Measurements from ENCODE around the gene TRPM2.
"Not testable (repeated sequence)": the region's sequence is repeated elsewhere in the genome, so short reads cannot be mapped to it uniquely, and the experiment has no call there.

The TRPM2 gene

DNA sequence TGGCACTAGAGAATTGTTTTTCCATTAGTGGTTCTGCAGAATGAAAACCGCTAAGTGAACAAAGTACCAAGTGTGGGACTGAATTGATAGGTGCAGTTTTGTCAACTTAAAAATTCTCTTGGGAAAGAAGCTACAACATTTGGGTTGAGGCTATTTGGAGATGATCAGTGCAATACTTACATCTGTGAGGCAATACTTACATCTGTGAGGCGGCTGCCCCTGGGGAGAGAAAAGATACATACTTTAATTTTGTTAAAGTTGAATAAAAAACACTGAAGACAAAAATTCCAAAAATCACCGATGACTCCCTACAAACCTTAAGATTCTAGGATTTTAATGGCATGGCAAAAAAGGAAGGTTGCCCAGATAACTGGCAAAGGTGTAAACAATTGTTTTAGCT, 16.0 kb upstream of the TRPM2 start:
- no peak overlapping the region for H3K27ac ChIP-seq
- no peak for TF ChIP-seq ZFX (IDR thresholded peaks at IDR 0.05)
- TF ChIP-seq, protein P1, sequence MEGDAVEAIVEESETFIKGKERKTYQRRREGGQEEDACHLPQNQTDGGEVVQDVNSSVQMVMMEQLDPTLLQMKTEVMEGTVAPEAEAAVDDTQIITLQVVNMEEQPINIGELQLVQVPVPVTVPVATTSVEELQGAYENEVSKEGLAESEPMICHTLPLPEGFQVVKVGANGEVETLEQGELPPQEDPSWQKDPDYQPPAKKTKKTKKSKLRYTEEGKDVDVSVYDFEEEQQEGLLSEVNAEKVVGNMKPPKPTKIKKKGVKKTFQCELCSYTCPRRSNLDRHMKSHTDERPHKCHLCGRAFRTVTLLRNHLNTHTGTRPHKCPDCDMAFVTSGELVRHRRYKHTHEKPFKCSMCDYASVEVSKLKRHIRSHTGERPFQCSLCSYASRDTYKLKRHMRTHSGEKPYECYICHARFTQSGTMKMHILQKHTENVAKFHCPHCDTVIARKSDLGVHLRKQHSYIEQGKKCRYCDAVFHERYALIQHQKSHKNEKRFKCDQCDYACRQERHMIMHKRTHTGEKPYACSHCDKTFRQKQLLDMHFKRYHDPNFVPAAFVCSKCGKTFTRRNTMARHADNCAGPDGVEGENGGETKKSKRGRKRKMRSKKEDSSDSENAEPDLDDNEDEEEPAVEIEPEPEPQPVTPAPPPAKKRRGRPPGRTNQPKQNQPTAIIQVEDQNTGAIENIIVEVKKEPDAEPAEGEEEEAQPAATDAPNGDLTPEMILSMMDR (conservative IDR thresholded peaks at IDR 0.05), result no peak

GRCh38 chr21:44337941-44338895, 15.2 kb upstream of the TRPM2 start:
- TF ChIP-seq ZFX (IDR thresholded peaks at IDR 0.05), result no peak
- TF ChIP-seq, protein P1 (conservative IDR thresholded peaks at IDR 0.05), result no peak; the same call in 1 of the 2 replicates
- peak overlapping the region; percentile 34 for H3K27ac ChIP-seq

DNA sequence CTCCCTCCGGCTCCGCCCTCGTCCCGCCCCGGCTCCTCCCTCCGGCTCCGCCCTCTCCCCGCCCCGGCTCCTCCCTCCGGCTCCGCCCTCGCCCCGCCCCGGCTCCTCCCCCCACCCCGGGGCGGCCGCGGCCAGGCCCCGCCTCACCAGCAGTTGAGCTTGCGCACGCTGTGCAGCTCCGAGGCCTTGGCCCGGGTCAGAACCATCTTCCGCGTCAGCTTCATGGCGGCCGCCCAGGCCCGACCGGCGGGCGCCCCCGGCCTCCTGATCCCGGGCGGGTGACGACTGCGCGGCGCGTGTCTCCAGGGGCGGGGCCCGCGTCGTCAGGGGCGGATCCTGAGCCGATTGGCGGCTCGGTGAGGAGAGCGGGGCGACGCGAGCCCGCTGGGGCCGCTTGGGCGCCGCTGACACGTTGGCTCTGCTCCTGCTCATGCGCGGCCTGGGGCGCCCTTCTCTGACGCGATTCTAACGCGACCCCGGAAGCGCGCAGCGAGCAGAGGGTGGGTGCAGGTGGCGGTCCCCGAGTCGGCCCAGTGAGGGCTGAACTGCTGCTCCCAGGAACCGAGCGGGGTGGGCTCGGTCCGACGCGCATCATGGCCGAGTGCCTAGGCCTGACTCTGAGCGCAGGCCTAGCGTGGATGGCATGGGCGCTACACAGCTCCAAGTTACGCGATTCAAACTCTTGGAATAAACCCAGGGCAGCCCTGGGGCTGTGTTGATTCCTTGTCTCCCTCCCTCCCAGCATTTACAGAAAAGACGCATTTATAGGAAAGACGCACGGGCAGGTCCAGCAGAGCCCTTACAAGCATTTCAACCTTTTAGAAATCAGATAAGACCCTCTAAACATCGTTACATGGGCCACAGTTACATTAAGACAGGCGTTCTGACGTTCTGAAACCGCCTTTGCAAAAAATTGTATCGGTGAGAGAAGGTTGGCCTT, 14.2 kb upstream of the TRPM2 start, which contains the start of gene CFAP410:
Gene CFAP410, minus strand, starts transcription at position 420 of the 940 bp plus-strand sequence. Its CDS starts 196 bp downstream, at position 224.
- peak; percentile 52; the same call in 1 of the 2 replicates for TF ChIP-seq ZFX (IDR thresholded peaks at IDR 0.05)
- TF ChIP-seq, protein P1 (conservative IDR thresholded peaks at IDR 0.05), result no peak
- peak within 1 kb of the TSS; percentile 95 for H3K27ac ChIP-seq

GRCh38 chr21:44341726-44342458, 11.5 kb upstream of the TRPM2 start:
- not testable (repeated sequence) for H3K27ac ChIP-seq

DNA sequence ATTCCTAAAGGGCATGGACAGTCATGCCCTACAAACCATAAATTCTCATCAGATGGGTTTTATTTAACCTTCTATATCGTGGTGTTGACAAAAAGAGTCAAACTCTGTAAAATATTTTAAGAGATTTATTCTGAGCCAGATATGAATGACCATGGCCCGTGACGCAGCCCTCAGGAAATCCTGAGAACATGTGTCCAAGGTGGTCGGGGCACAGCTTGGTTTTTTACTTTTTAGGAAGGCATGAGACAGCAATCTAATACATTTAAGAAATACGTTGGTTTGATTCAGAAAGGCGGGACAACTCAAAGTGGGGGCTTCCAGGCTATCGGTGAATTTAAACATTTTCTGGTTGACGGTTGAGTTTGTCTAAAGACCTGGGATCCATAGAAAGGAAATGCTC, 10.4 kb upstream of the TRPM2 start:
- not testable (repeated sequence) for H3K27ac ChIP-seq

DNA sequence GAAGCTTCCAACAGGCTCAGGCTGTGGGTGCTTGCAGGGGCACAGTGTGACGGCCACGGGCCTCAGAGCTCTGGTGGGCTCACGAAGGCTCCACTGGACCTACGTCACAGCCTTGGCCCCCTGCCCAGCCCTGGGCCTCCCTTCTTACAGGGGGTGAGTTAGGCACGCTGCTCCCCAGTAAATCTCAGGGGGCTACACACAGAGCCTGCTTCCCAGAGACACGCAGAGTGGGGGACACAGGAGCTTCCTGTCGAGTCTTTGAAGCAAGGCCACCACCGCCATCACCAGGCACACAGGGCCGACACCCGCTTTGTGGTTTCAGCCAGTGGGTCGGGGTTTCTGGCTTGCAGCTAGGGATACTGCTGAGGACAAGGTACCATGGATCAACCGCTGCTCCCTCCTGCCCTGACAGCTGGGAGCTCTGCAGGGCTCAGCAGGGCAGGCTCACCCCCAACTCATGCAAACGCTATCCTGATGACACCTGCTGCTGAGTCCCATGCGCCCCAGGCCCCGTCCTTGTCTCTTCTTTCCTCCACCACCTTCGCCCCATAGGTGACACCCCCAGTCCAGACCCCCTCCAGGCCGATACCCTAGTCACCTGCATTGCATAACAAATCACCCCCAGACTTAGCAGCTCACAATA, 8.8 kb upstream of the TRPM2 start:
- TF ChIP-seq, protein P1 (conservative IDR thresholded peaks at IDR 0.05), result no peak
- TF ChIP-seq ZFX (IDR thresholded peaks at IDR 0.05), result no peak
- H3K27ac ChIP-seq, result no peak overlapping the region

DNA sequence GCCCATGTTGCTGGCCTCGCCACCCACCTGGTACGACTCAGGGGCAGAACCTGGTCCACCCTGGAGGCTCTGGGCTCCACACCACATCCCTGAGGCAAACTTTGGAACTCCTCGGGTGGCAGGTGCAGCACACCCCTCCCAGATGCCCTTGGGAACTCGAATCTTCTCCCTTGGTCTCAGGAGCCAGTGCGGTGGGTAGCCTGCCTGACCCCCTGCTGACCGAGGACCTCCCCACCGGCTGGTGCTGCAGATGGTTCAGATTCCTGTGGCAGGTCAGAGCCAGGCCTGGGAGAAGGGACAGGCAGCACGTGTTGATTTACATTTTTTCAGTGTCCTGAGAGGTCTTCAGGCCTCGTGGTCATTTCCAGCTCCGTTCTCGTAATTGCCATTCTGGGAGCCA, 7.9 kb upstream of the TRPM2 start:
- no peak overlapping the region for H3K27ac ChIP-seq
- TF ChIP-seq, protein P1 (conservative IDR thresholded peaks at IDR 0.05), result no peak
- TF ChIP-seq ZFX (IDR thresholded peaks at IDR 0.05), result no peak

Data from C4-2B (cell line).